Activated T-helper 17 cell treated with anti-CD3 and anti-CD28 coated beads, Interleukin-2, amount 50 U/mL, for 72 hours (primary cell): ENCODE data around the gene IMPG2. TPM values are rescaled to one million over a fixed set of nuclear protein-coding genes. Genes with fewer than 3 reads are reported as not detected.

Source experiments
- total RNA-seq, 2 donors: library from RNA; stranded (reverse); gene quantifications; one replicate each; pipeline ENCODE4 v1.2.3, GENCODE V29; 2022

The IMPG2 gene
- total RNA-seq, 2 donors from 2014 or later, result 0.43 to 0.71 TPM

Other genes starting within 250 kb of the IMPG2 start
- gene SENP7, start 192.6 kb upstream of the IMPG2 start, total RNA-seq, result 10 to 100 TPM; 16.5 to 26.8 TPM
- 10 to 100 TPM; 31.6 to 49.9 TPM for gene TRMT10C, start 241.3 kb upstream of the IMPG2 start, total RNA-seq